Measurements from ENCODE around the gene GNG2.

DNA sequence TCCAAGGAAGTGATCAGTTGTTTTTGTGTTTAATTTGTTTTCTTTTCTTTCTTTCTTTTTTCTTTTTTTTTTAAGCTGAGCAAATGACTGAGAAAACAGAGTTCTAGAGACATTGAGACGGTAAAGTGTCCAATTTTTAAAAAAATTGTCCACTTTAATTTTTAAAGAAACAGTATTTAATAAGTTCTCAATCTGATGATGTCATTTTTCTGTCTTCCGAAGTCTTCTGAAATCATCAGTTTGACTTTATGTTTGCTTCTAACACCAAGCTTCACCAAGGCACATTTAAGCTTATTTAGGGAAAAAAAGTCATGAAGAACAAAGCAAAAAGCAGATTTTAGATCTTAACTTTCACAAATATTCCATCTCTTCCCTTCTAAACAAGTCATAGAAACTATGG lies 65.6 kb downstream of the GNG2 start:
- TF ChIP-seq, protein P1, sequence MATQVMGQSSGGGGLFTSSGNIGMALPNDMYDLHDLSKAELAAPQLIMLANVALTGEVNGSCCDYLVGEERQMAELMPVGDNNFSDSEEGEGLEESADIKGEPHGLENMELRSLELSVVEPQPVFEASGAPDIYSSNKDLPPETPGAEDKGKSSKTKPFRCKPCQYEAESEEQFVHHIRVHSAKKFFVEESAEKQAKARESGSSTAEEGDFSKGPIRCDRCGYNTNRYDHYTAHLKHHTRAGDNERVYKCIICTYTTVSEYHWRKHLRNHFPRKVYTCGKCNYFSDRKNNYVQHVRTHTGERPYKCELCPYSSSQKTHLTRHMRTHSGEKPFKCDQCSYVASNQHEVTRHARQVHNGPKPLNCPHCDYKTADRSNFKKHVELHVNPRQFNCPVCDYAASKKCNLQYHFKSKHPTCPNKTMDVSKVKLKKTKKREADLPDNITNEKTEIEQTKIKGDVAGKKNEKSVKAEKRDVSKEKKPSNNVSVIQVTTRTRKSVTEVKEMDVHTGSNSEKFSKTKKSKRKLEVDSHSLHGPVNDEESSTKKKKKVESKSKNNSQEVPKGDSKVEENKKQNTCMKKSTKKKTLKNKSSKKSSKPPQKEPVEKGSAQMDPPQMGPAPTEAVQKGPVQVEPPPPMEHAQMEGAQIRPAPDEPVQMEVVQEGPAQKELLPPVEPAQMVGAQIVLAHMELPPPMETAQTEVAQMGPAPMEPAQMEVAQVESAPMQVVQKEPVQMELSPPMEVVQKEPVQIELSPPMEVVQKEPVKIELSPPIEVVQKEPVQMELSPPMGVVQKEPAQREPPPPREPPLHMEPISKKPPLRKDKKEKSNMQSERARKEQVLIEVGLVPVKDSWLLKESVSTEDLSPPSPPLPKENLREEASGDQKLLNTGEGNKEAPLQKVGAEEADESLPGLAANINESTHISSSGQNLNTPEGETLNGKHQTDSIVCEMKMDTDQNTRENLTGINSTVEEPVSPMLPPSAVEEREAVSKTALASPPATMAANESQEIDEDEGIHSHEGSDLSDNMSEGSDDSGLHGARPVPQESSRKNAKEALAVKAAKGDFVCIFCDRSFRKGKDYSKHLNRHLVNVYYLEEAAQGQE (IDR thresholded peaks at IDR 0.05; ENCODE audit: insufficient read depth in 1 of 2, low read depth in 2 of 2, low read length in 1 of 2) = no peak
- TF ChIP-seq POLR2AphosphoS5 (IDR thresholded peaks at IDR 0.05; ENCODE audit: low read depth, low read length) = no peak
- TF ChIP-seq, protein P2, sequence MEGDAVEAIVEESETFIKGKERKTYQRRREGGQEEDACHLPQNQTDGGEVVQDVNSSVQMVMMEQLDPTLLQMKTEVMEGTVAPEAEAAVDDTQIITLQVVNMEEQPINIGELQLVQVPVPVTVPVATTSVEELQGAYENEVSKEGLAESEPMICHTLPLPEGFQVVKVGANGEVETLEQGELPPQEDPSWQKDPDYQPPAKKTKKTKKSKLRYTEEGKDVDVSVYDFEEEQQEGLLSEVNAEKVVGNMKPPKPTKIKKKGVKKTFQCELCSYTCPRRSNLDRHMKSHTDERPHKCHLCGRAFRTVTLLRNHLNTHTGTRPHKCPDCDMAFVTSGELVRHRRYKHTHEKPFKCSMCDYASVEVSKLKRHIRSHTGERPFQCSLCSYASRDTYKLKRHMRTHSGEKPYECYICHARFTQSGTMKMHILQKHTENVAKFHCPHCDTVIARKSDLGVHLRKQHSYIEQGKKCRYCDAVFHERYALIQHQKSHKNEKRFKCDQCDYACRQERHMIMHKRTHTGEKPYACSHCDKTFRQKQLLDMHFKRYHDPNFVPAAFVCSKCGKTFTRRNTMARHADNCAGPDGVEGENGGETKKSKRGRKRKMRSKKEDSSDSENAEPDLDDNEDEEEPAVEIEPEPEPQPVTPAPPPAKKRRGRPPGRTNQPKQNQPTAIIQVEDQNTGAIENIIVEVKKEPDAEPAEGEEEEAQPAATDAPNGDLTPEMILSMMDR (IDR thresholded peaks at IDR 0.05) = no peak

Measured in Panc1 (cell line).